ENCODE measurements around the gene BCAS4.

Gene BCAS4

DNA sequence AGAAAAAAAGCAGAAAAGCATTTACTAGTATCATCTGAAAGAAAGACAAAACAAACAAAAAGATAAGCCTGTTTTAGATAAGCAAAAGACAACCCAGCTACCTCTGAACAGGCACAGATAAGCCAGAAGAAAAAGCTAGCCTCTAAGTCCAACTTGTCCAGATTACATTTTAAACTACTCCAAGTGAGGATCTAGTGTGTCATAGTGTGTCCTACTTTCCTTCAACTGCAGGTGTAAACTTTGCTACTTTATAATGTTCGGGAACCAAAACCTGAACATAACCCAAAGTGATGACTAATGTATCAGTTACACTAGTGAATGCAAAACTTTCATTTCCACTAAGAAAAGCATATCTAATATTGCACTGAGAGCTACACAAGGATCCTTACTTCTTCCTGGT lies 116.9 kb downstream of the BCAS4 start:
- no peak for DNase-seq (ENCODE audit: low spot score)

DNA sequence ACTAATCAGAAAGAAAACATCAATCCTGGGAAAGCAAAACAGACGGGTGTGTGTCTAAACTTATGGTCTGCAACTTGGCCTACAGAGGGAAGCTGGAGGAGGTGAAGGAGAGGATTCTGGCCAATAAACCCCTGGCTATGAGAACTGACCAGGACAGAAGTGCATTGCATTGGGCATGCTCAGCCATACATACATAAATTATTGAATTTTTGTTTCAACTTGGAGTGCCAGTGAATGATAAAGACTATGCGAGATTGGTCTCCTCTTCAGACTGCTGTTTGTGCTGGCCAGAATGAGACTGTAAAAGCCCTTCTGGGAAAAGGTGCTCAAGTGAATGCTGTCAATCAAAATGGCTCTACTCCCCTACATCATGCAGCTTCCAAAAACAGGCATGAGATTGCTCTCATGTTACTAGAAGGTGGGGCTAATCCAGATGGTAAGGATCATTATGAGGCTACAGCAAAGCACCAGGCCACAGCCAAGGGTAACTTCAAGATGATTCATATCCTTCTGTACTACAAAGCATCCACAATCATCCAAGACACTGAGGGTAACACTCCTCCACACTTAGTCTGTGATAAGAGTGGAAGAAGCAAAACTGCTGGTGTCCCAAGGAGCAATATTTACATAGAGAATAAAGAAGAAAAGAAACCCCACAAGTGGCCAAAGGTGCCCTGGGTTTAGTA lies 119.0 kb downstream of the BCAS4 start:
- DNase-seq (ENCODE audit: low spot score): peak; percentile 43

DNA sequence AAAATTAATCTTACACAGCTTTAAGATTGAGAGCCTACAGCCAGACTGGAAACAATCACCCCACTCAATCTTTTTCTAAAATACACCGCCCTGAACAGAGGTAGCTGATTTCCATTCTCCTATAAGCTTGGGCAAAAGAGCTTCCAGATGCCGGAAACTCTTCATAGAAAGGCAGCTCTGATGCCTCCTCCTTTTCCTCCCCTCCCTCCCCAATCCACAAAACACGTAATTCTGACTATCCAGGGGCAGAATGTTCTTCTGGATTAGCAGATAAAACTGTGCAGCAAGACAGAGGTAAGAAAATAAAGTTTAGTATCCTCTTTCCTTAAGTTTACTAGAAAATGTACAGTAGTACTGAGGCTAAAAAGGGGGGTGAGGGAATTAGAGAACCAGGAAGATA lies 120.6 kb downstream of the BCAS4 start:
- DNase-seq (ENCODE audit: low spot score): peak; percentile 27

DNA sequence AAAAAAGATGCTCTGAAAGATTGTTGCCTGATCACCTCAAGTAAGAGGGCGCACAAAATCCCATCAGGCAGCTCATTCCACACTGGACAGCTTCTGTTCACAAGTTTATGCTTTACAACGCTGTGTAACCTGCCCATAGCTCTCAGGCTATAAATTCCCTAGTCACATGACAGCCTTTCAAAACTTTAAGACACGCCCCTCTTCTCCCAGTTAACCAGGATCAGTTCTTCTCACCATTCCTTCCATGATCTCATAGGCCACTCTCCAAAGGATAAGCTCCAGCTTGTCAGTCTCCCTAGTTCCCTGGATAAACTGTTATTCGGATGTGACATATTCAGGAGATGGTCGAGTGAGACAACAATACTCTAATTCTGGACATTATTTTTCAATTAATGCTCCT lies 121.4 kb downstream of the BCAS4 start:
- DNase-seq (ENCODE audit: low spot score): peak; percentile 19

- no peak for DNase-seq (ENCODE audit: low spot score)
Observed at GRCh38 chr20:50916934-50917333, 122.1 kb downstream of the BCAS4 start.

DNA sequence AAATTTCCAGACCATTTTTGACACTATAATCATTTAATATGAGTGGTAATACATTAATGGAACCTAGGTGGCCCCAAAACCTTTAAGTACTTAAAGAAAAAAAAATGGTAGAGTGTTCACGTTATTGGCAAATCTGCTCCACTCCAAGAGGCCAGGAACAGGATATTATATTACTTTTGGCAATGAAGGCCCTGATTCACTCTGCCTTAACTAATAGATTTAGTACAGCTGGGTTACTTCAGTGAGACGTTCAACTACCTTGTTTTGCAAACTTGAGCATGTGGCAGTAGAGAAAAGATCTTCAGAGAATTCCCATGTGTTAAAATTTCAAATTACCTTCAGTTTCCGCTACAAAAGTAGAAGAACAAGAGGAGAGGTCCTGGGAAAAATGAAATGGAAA lies 123.5 kb downstream of the BCAS4 start:
- no peak for DNase-seq (ENCODE audit: low spot score)

DNA sequence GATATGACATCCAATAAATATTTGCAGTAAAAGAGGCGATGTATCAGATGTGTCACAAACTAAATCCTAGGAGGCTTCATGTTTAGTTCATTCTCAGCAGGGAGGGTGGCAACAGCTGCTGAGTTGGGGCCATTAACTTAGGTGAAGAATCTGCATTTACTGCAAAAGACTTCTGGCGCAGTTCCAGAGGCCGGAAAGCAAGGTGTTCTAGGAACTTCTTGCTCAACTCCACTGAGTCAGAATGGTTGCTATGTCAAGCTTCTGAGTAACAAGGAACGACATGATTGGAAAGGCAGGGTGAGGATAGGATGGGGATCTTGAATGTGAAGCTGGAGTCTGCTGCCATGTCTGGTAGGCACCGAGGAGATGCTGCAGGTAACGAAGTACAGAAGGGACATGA lies 124.7 kb downstream of the BCAS4 start:
- no peak for DNase-seq (ENCODE audit: low spot score)

GRCh38 chr20:50920997-50921396 lies 126.1 kb downstream of the BCAS4 start:
- DNase-seq (ENCODE audit: low spot score): no peak

DNA sequence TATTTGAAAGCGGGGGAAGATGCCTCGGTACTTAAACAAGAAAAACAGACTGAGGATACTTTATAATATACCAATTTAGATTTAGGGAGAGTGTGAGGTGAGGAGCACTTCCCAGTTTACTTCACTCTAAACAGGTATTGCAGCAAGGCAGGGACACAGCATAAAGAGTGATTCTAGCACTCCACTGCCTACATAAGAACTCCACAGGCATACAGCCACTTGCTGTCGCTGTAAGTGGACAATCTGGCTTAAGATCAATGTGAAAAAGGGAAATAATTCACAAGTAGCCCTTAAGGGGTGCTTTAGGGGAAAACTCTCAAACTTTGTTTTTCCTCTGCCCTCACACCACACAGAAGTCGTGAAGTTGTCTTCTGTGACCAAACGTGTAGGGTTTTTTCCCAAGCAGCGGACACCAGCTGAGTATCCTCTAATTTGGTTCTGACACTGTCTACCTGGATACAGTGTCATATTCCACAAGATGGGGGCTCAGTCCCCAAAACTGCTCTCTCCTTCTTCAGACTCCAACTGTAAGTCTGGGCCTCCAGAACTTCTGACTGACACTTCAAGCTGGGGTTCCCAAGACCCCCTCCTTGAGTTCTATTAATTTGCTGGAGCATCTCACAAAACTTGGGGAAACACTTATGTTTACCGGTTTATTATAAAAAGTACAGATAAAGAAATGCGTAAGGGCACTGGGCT lies 127.1 kb downstream of the BCAS4 start:
- DNase-seq (ENCODE audit: low spot score): no peak

GRCh38 chr20:50924261-50924920 lies 129.5 kb downstream of the BCAS4 start:
- DNase-seq (ENCODE audit: low spot score): no peak

GRCh38 chr20:50926530-50926929 lies 131.7 kb downstream of the BCAS4 start:
- DNase-seq (ENCODE audit: low spot score): no peak
